NCI-H82 treated with DMSO at 0.1 percent for 48 hours (cell line): ENCODE data around the gene MBD6.

ENCODE experiments used
- DNase-seq: peaks from one replicate; lab custom pipeline; 2025; ENCODE audit not compliant: unreplicated experiment; lab: John Stamatoyannopoulos, UW

MBD6 gene

DNA sequence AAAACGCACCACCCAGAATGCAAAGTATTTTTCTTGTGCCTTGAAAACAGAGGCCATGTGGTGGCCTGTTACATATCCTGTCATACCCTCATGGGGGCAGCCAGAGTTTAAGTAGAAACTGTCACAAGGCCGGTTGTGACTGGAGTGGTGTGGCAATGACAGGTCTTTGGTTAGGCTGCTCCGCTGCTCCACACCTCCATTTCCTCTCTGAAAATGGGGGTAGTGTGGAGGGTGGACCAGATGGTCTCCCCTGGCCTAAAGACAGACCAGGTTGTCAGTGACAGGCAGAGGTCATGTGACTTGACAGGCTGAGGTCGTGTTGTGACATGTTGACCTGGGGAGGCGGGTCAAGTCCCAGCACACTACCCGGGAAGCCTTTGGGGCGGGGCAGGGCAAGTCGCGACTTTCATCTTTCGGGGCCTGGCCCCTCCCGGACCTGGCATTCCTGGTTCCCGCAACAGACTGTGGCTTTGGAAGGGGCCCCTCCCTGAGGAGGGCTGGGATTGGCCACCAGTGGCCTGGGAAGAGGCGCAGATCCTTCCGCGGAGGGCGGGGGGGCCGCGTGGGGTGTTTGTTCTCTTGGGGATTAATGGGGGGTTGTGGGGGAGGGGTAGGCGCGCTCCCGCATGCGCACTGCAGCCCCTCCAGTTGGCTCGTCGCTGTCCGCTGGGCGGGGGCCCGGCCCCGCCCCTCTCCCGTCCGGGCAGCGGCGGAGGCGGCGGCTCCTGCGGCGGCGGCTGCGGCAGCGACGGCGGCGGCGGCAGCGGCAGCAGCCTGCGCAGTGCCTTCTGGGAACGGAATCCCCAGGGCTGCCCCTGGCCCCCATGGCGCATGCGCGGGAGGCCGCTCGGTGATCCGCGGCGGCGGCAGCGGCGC is at the start of gene MBD6:
Gene MBD6 (plus strand): TSS at position 814 of the 876 bp plus-strand sequence. CDS start 1,480 bp downstream, outside the sequence.
- peak; percentile 91 for DNase-seq

DNA sequence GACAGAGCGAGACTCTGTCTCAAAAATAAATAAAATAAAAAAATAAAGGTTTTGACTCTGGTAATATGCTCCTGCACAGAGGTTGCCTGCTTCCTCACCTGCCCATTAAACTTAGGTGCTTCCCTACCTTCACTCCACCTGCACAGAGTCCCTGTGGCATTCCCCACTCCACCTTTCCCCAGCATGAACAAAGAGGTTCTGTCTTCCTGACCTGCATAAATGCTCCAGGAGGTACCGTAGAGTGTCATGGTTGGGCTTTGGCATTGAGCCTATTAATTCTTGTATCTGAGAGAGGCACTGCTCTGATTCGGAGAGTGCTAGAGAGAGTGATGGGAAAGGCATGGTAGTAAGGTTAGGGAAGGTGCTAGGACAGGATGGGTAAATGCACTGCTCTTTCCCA is 49.2 kb upstream of the MBD6 start:
- no peak for DNase-seq

- no peak for DNase-seq
Observed at GRCh38 chr12:57473886-57474285, 48.7 kb upstream of the MBD6 start.

- no peak for DNase-seq
Observed at GRCh38 chr12:57474430-57474829, 48.2 kb upstream of the MBD6 start.

GRCh38 chr12:57474862-57475261 is 47.8 kb upstream of the MBD6 start:
- no peak for DNase-seq

DNA sequence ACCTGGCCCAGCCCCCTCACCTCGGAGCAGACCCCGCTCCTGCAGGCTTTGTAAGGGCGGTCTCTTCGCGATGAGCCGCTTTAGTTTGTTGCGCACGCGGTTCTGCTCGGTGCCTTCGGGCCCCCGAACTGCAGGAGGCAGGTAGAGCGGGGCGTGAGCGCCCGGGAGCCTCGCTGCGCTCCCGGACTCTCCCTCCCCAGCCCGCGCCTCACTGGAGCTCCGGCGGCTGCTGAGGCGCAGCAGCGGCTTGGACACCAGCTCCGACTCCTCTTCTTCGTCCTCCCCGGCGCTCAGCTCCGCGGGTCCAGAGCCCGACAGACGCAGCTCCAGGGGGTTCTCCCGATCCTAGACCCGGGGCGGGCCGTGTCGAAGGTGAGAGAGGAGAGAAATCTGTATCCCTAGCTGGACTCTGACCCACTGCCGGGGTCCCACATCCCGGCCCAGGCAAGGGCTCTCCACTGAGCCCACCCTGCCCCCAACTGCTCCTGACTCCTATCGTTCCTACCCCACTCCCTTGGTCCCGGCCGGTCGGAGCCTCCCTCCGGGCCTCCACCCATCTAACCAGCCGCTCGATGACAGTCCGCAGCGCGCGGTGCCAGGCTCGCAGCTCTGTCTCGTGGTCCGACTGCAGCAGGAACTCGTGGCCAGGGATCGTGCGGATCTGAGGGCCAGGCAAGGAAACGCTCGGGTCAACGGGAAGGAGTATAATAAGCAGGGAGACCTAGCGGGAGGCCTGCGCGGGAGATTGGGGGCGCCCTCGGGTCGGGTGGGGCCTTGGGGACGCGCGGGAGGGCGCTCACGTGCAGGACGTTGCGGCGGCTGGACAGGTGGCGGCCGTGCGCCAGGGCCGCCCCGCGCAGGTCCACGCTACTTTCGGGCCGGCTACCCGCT is 47.1 kb upstream of the MBD6 start:
- DNase-seq: no peak

- DNase-seq: no peak
Observed at GRCh38 chr12:57476162-57476992, 46.2 kb upstream of the MBD6 start.

DNA sequence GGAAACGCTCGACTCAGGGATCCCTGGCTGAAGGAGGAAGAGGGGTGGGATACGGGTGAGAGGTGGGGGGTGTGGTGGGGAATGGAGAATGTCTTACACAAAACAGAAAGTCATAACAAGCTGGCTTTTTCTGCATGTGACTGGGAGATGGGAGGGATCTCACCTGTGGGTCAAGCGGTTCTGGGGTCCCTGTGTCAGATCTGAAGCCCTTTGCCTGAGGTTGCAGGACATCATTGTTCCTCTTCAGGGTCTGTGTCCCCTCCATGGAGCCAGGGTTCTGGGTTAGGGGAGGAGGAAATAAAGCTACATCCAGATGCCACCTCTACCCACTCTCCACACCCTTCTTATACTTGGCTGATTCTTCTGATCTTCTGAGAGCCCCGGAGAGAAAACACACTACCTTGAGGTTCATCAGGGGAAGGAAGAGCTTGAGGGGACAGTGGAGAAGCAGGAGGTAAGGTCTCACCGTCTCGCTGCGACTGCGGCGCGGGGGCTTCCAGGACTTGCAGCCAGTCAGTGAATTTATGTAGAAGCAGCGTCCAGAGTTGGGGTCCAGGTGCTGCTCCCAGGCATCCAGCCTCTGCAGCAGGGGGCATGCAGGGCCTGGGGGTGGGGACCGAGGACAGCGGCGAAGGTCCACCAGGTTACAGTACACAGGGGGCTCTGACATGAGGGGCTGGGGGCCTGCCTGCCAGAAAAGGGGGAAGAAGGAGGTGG is 45.5 kb upstream of the MBD6 start:
- DNase-seq: no peak

GRCh38 chr12:57477710-57478681 is 44.6 kb upstream of the MBD6 start:
- DNase-seq: no peak

DNA sequence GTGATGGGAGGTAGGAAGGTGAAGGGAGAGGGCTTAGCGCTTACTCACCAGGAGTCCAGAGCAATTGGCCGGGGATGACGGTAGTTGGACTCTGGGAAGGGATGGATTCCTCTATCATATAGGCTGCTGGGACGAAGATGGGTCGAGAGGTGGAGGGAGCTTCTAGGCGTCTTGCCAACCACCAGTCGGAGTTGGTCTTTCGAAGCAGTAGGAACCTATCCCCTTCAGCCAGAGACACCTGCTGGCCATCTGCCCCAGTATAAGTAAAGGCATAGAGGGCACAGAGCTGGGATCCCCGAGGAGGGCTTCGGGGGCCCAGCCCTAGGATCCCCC is 43.6 kb upstream of the MBD6 start:
- no peak for DNase-seq

DNA sequence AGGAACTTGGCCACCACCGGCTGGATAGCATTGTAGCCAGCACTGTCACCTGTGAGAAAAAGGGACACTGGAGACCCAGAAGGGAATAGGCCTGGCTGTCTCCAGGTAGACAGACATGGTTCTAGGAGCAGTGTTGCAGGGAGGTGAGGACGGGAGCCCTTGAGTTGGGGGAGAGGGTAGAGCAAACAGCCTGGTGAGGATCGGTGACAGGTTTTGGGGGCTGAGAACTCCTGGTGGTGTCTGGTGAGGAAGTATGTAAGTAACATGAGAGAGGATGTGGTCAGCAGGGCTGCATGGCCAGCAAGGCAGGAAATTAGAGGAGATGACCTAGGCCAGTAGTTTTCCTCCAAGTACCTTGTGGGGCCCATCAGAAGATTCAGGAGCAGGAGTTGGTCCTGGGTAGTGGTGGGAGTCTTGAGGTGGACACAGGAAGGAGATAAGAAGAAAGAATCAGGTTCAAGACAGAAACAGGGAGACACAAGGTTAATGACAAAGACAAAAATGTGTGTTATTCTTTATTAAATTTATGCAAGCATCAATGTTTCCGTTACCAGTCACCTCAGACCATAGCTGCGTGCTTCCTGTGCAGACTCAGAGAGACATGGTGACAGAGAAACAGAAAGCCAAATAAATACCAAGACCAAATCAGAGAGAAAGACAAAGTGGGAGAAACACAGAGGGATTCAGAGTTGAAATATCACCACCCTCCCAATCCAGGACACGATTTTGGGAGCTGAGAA is 43.1 kb upstream of the MBD6 start, which contains the start of gene ARHGAP9:
Gene ARHGAP9 (minus strand): TSS at position 491 of the 740 bp plus-strand sequence. CDS start 460 bp downstream, at position 31.
- no peak for DNase-seq

- no peak for DNase-seq
Observed at GRCh38 chr12:57481671-57482070, 41.0 kb upstream of the MBD6 start.

DNA sequence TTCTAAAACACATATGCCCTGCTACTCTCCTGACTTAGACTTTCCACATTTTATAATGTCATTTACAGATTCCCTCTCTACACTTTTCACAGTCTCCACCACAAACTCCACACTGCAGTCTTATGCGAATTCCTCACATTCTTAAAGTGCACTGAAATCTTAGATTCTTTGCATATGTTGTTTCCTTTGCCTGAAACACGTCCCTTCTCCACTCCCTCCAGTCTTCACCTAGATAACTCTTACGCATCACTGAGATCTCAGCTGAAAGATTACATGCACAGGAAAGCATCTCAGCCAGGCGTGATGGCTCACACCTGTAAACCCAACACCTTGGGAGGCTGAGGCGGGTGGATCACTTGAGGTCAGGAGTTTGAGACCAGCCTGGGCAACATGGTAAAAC is 39.2 kb upstream of the MBD6 start:
- DNase-seq: no peak

GRCh38 chr12:57485695-57486094 is 36.9 kb upstream of the MBD6 start:
- DNase-seq: no peak

GRCh38 chr12:57487055-57487596 is 35.5 kb upstream of the MBD6 start:
- DNase-seq: peak; percentile 23

DNA sequence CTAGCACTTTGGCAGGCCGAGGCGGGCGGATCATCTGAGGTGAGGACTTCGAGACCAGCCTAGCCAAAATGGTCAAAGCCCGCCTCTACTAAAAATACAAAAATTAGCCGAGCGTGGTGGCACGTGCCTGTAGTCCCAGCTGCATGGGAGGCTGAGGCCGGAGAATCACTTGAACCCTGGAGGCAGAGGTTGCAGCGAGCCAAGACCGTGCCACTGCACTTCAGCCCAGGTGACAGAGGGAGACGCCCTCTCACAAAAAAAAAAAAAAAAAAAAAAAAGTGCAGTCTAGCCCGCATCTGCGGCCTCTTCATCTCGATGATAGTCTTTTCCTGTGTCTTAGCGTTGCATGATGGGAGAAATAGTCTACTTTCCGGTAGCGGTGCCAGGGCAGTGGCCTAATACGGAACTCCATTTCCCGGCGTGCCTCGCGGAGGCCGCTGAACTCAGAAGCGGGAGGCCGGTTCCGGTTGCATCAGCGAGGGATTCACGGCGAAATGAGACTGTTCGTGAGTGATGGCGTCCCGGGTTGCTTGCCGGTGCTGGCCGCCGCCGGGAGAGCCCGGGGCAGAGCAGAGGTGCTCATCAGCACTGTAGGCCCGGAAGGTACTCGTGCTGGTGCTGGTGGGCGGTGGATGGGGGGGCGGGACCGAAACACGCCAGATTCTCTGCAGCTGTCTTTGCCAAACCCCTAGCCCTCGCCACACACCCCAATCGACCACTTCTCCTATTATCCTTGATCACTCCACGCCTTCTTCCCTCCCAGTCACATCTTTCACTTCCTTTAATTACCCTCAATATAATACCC is 34.8 kb upstream of the MBD6 start, which contains the start of gene MARS1:
Gene MARS1 (plus strand): TSS at position 472 of the 805 bp plus-strand sequence. CDS start 23 bp downstream, at position 495.
- DNase-seq: peak; percentile 92
